ELF-1 (cell line): ENCODE data around the gene NPB.

Experiments used
- DNase-seq: peaks from one replicate; pipeline ENCODE4 v3.0.0-alpha.2; 2016; ENCODE audit warnings: low read depth, low spot score

Gene NPB

DNA sequence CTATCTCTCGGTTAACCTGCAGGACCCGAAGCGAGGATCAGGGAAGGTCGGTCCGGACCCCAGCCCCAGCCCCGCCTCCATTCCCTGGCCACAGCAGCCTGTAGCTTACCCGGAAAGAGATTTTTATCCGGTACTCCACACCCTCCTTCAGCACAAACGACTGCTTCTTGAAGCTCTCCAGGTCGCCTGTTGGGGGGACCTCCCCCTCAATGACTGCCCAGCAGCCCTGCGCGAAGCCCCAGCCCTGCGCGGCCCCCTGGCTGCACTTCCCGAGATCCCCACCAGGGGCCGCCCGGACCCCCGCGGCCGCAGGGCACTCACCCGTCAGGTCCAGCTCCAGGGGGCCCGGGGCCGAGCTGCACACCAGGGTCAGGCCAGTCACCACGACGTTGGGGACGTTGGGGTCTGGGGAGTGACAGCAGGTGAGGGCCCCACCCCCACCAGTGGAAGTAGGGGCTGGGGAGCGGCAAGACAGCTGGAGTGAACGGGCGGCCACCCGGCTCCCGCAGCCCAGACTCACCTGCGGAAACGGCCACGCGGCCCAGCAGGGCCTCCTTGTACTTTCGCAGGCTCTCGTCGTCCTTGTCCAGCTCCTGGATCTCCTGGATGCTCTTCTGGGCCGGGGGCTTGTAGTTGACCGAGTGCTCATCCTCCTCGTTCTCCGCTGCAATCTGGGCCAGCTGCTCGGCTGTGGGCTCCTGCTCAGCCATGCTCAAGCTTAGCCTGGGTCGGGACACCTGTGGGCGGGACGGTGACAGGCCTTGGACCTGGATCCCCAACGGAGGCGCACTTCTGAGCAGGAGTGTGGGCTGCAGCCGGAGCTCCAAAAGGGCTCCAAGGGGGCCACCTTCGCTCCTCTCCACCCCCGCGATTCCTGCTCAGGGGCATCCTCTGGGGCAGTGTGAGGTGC is 32.6 kb upstream of the NPB start:
- DNase-seq = peak; percentile 85

DNA sequence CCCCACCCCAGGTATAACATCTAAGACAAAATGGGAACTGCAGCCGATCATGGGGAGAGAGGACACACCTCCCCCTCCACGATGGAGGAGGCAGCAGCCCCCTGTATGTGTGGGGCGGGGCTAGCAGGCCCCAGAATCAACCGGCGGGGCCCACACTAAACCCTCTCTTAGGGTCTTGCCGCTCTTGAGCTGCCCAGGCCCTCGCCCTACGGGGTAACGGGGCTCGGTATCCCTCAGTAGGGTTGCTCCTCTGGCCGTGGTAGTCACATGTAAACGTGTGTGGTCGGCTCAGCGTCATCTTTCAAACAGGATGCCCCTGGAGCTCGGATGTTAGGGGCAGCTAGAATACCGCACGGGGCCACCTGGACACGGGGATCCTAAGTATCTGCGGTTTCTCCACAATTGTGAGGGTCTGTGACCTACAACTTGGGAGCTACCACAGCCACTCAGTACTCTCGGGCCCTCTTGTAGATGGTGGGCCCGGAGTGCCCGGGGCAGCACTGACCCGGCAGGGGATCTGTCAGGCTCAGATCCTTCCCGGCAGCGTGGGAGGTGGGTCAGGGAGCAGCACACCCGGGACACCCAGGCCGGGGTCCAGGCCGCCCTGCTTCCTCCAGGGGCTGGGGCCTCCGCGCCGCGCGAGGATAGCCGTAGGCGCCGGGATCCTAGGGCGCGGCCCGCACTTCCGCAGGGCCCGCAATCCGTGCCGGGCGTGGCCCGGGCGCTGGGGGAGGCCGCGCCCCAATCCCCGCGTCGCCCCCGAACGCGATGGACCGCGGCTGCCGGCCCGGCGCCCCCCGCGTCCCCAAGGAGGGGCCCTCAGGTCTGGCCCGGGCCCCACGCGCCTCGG is 31.7 kb upstream of the NPB start:
- peak; percentile 63 for DNase-seq

GRCh38 chr17:81870981-81871386 is 31.1 kb upstream of the NPB start, which contains the start of gene ARHGDIA:
Gene ARHGDIA (minus strand): TSS chr17:81871337. CDS start chr17:81869930, 1,407 bp downstream.
- DNase-seq = no peak

DNA sequence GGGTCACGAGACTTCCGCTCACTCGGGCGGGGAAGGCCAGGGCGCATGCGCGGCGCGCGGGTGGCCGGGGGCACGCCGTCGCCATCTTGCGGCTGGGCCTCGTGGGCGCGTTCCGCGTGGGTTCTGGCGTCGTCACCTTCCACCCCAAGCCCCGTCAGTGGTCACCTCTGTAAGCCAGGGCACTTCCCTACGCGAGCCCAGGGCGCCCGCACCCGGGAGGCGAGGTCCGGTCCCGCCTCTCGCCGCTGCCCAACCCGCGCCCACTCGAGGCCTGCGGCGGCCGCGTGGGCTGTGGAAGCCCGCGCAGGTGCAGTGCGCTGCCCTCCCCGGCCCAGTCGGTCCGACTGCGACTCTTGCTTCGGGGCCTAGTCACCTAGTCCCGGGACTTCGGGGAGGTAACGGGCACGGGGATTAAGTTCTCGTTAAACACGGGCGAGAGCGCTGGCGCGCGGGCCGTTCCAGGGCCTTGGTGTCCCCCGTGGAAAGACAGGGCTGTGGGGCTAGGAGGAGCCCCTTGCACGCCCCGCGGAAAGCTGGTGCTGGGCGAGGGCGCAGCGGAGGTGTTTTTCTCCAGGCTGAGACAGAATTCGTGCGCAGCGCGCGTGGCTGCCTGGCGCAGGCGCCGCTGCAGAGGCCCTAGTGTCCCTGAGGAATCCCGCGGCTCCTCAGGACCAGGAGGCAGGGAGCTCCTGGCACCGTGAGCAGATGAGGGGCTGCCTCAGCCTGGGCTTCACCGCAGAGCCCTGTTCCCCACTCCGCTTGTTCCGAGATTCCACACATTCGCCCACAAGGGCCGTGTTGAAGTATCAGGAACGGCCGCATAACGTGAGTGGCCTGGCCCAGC is 30.4 kb upstream of the NPB start:
- DNase-seq = peak; percentile 77

DNA sequence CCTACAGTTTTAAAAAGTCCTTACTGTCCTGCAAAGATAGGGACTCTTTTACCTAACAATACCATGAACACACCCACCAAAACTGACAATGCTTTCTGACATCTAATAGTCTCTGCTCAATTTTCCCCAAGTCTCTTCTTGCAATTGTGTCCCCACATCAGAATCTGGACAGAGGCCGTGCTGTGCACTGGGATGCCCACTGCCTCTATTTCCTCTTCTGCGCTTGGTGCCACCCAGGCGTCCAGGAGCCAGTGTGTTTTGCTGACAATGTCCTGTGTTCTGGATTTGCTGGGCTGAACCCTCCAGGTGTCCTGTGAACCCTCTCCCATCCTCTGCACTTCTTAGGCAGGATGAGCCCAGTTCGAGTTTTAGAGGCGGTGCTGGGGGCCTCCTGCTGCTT is 24.5 kb upstream of the NPB start:
- DNase-seq = no peak

GRCh38 chr17:81878294-81878693 is 23.7 kb upstream of the NPB start:
- no peak for DNase-seq

- no peak for DNase-seq
Measured at GRCh38 chr17:81879121-81879520, 22.9 kb upstream of the NPB start.

GRCh38 chr17:81884520-81884919 is 17.5 kb upstream of the NPB start:
- DNase-seq = no peak

GRCh38 chr17:81884968-81885367 is 17.1 kb upstream of the NPB start:
- no peak for DNase-seq

DNA sequence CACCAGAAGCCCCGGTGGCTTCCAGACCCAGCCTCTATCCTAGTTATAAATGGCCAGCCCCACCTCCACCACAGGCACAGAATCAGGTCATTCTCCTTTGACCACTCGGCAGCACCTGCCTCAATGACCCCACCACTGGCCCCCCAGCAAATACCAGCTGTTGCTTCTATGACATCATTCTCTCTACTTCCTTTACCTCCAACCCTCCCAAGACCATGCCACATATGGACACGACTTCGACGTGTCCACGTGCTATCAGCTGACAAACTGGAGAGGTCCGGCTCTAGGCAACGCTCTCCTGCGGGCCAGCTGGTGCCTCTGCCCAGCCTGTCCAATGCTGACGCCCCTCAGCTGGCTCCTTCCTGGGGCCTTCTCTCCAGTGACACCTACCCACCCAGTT is 16.6 kb upstream of the NPB start:
- DNase-seq = no peak

- no peak for DNase-seq
Measured at GRCh38 chr17:81885869-81886548, 16.0 kb upstream of the NPB start.

DNA sequence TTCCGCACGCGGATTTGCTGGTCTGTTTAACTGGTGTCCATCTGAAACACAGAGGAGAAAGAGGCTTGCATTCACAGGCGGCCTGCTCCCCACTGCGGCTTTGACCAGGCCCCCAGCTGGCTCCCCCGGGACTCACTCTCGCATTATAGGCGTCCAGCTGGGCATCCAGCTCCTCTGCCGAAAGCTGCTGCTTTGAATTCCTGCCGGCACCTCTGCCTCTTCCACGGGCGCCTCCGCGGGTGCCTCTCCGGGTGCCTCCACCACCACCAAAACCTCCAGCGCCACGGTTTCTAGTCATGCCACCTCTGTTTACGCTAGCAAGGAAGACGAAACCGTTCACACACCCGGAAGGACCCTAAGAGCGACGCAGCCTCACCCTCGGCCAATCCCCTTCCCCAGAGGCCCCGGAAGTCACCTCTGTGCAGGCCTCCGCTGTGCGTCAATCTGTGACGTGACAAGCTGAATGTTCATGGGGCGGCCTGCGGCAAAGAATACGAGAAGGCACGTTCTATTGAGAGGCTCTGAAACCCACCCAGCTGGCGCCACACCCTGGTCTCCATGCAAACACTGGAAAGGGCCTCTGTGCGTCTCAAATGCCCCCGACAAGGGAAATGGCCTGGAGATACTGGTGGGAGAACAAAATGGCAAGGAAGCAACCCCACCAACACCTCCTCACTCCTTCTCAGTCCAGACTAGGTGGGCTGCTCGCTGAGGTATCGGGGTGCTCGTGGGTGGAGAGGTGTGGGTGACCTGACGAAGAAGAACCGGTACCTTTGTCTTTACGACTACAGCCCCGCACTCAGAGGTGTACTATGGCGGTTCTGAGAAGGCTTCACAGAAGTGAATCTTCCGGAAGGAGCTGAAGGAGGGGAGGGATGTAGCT is 13.7 kb upstream of the NPB start:
- no peak for DNase-seq

DNA sequence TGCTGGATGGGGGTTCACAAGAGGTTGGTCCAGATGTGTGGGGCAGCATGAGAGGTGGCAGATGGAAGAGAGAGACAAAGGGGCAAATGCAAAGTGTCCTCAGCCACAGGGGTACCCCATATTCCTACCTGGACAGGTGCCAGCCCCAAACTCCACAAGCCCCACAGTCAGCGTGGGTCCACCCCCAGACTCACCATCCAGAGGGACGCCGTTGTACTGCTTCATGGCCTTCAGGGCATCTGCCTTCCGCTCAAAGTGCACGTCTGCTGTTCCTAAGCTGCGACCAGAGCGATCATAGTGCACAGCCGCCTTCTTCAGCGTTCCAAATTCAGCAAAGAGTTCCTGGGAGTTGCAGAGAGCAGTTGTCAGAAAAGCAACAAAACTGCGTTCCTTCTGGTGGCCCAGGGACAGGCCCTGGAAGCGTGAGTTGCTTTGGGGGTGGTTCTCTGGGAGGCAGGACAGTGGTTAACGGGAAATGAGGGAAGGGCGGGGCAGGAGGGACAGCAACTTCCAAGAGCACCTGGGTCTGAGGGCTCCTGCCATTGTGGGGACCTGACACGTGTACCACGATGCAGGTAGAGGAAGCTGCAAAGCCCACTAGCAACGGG is 12.9 kb upstream of the NPB start:
- no peak for DNase-seq

GRCh38 chr17:81889602-81890001 is 12.4 kb upstream of the NPB start:
- no peak for DNase-seq

- DNase-seq = no peak
Measured at GRCh38 chr17:81890447-81891302, 11.4 kb upstream of the NPB start.

GRCh38 chr17:81891303-81891552 is 10.8 kb upstream of the NPB start:
- DNase-seq = no peak

GRCh38 chr17:81895400-81895799 is 6.6 kb upstream of the NPB start:
- no peak for DNase-seq

DNA sequence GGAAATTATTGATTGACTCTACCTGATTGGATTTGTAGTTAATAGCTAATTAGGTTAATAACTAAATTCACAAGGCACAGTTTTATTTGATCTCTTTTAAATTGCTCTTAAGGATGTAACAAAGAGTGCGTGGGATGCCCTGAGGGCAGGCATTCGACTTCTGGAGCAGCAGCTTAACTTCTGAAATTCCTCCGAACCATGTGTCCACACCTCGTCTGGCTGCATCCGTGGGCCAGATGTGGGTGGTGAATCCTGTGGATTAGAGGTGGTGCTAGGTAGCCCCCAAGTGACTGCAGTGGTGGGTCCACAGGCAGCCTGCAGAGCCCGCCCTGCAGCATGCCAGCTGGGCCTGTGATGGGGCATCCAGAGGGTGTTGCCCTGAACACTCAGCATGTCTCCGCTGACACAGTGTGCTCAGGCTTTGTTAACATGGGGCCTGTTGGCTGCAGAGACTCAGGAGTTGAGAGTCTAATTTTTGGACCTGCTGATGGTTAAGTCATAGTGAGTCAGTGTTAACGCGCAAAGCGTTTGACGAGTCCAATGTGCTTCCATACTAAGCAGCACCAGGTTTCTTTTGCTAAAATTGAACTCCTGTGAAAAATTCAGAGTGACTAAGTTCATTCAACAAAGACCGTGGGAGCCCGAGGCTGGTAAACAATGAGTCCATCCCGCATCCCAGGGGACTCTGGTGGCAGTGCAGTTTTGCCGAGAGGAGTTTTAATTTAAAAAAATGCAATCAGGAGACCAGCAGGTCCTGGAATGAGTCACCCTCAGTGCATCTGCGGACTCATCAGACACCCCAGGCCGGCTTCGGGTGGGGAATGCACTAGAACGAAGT is 3.8 kb upstream of the NPB start:
- DNase-seq = peak; percentile 69
